Esophagus squamous epithelium (tissue), 5 donors: ENCODE data around the gene ATP5F1D. TPM values are rescaled to one million over a fixed set of nuclear protein-coding genes. Genes with fewer than 3 reads are reported as not detected.

Experiments used
- DNase-seq: peaks from one replicate; lab custom pipeline; 2025; lab: John Stamatoyannopoulos, UW
- H3K27ac ChIP-seq, 4 donors: fragments of 200-600 bp; sonication (generic); one replicate each; pipeline ENCODE4 v1.5.1; 2016 to 2019; ENCODE audit warnings: mild to moderate bottlenecking in 1 of 4
- H3K27me3 ChIP-seq, 4 donors: fragments of 200-600 bp; sonication (generic); 1 replicate in 3 of 4; 2 replicates in 1 of 4; pipeline versions ENCODE4 v1.5.1 to v1.6.0; 2017 to 2021; ENCODE audit warnings: antibody characterized with exemption in 1 of 4
- H3K36me3 ChIP-seq, 3 donors: fragments of 200-600 bp; sonication (generic); one replicate each; pipeline ENCODE4 v1.5.1; 2016 to 2019
- H3K4me1 ChIP-seq, 3 donors: fragments of 200-600 bp; sonication (generic); one replicate each; pipeline ENCODE4 v1.5.1; 2017 to 2019
- H3K4me3 ChIP-seq, 4 donors: fragments of 200-600 bp; sonication (generic); 1 replicate in 3 of 4; 2 replicates in 1 of 4; pipeline ENCODE4 v1.5.1; 2016 to 2019; ENCODE audit warnings: mild to moderate bottlenecking in 2 of 4, moderate library complexity in 1 of 4
- H3K9me3 ChIP-seq, 3 donors: fragments of 200-600 bp; sonication (generic); one replicate each; pipeline ENCODE4 v1.5.1; 2016 to 2019
- CTCF ChIP-seq, 6 experiments: fragments of 450-650 bp in 4 of 6; fragments of 200-600 bp in 2 of 6; sonication (generic) in 2 of 6; IDR thresholded peaks; one replicate each; pipeline ENCODE4 v1.5.1; 2016 to 2019; ENCODE audit warnings: antibody characterized with exemption in 6 of 6, mild to moderate bottlenecking in 4 of 6, moderate library complexity in 4 of 6
- POLR2A ChIP-seq, 4 donors: fragments of 450-650 bp; IDR thresholded peaks; one replicate each; pipeline ENCODE4 v1.6.1; 2017; ENCODE audit warnings: antibody characterized with exemption in 4 of 4, mild to moderate bottlenecking in 4 of 4, moderate library complexity in 3 of 4
- WGBS, 2 donors: methylation state at CpG; one replicate each; pipeline ENCODE4 v1.1.5; 2018; 5-methylcytosine and 5-hydroxymethylcytosine counted together
- intact Hi-C: fragments of 100-400 bp; cut with DNase I; formaldehyde crosslinking; loops from one replicate; pipeline ENCODE4 v1.15.0; 2022
- total RNA-seq, 4 donors: library from RNA; depleted of rRNA; stranded (reverse); fragments of >200 nt; gene quantifications; one replicate each; pipeline ENCODE4 v1.1.0, GENCODE V29; 2016
- donor health status: DM: yes; HTN: yes; CAD: no.

ATP5F1D gene
- total RNA-seq, 4 donors from 2014 or later: 83.4 to 171 (median 132) TPM

GRCh38 chr19:1234051-1234954 lies 7.2 kb upstream of the ATP5F1D start:
- TF ChIP-seq CTCF (IDR thresholded peaks at IDR 0.05): no peak
- TF ChIP-seq POLR2A (IDR thresholded peaks at IDR 0.05): no peak
- H3K27ac ChIP-seq: no peak overlapping the region
- DNase-seq: no peak

DNA sequence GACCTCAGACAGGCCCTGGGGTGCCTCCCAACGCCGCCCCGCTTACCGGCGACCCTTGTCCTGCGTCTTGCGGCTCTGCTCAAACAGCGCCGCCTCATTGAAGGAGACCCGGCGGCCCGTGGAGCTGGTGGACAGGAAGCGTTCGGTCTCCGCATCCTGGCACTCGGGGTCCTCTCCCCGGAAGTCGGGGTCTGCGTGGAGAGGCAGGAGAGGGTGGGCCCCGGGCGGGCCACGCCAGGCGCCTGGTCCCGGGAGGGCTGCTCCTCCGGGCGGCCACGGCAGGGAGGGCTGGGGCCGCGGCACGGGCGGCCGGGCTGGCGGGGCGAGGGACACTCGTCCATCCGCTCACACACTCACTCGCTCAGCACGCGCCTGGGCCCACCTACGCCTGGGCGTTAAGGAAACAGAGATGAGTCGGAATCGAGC lies 6.6 kb upstream of the ATP5F1D start:
- no peaks in the 10 kb centered on the region for H3K36me3 ChIP-seq
- intact Hi-C loops: no loop called here
- H3K9me3 ChIP-seq: no peaks in the 10 kb centered on the region
- TF ChIP-seq CTCF (IDR thresholded peaks at IDR 0.05) (no peak), POLR2A (IDR thresholded peaks at IDR 0.05) (no peak)
- peaks cover 0 to 13% (median 0%) of the 10 kb centered on the region in 4 donors for H3K27me3 ChIP-seq
- H3K4me1 ChIP-seq: peaks cover 34 to 86% (median 47%) of the 10 kb centered on the region in 3 donors
- no peak overlapping the region for H3K27ac ChIP-seq
- 100% methylated on average over 3 of the region's 43 CpGs; no CpG with 5 or more reads in 1 of the 2 donors for WGBS, 2 donors
- no peak overlapping the region for H3K4me3 ChIP-seq
- DNase-seq: no peak

More at GRCh38 chr19:1234051-1234954, 7.2 kb upstream of the ATP5F1D start:
- Histone ChIP-seq H3K27me3 (peaks cover 0 to 13% (median 0%) of the 10 kb centered on the region in 4 donors), H3K4me3 (no peak overlapping the region), H3K9me3 (no peaks in the 10 kb centered on the region), H3K36me3 (no peaks in the 10 kb centered on the region), H3K4me1 (peaks cover 31 to 79% (median 47%) of the 10 kb centered on the region in 3 donors)
- WGBS, 2 donors: 90 to 91% methylated on average over 4 to 9 of the region's 45 CpGs
- intact Hi-C loops: no loop called here

- H3K36me3 ChIP-seq: no peaks in the 10 kb centered on the region
- H3K9me3 ChIP-seq: no peaks in the 10 kb centered on the region
- 78% methylated on average over 12 of the region's 39 CpGs; no CpG with 5 or more reads in 1 of the 2 donors for WGBS, 2 donors
- DNase-seq: no peak
- peaks cover 39 to 92% (median 55%) of the 10 kb centered on the region in 3 donors for H3K4me1 ChIP-seq
- H3K27ac ChIP-seq: peak overlapping the region in 2 of 4 donors; percentile 9 to 69
- TF ChIP-seq POLR2A (IDR thresholded peaks at IDR 0.05) (no peak), CTCF (IDR thresholded peaks at IDR 0.05) (no peak)
- intact Hi-C loops: no loop called here
- peaks cover 0 to 13% (median 0%) of the 10 kb centered on the region in 4 donors for H3K27me3 ChIP-seq
- peak overlapping the region in 3 of 4 donors; percentile 61 to 75 (median 64) for H3K4me3 ChIP-seq
Observed at GRCh38 chr19:1235625-1236538, 5.7 kb upstream of the ATP5F1D start.

DNA sequence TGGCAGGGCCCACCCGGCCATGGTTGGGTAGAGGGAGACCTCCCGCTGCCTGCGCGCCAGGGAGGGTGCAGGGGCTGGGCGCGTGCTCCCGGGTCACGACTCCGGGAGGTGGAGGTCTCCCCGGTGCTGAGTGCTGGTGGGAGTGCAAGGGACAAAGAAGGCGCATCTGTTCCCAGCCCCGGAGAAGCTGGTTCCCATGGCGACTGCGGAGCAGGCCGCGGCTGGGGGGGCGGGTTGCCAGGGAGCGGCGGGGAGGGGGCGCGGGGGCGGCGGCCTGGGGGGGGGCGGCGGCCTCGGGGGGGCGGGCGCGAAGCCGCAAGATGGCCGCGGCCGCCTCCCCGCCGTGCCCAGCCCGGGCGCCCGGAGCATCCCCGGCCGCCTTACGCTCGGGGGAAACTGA lies 5.0 kb upstream of the ATP5F1D start:
- TF ChIP-seq POLR2A (IDR thresholded peaks at IDR 0.05) (no peak), CTCF (IDR thresholded peaks at IDR 0.05) (no peak)
- Histone ChIP-seq H3K27ac (peak overlapping the region in 3 of 4 donors; percentile 52 to 69 (median 55)), H3K36me3 (no peaks in the 10 kb centered on the region), H3K4me3 (peak overlapping the region; percentile 52 to 75 (median 62)), H3K27me3 (peaks cover 0 to 13% (median 0%) of the 10 kb centered on the region in 4 donors), H3K9me3 (no peaks in the 10 kb centered on the region), H3K4me1 (peaks cover 44 to 92% (median 60%) of the 10 kb centered on the region in 3 donors)
- no peak for DNase-seq
- WGBS, 2 donors: 0% methylated on average over 4 of the region's 42 CpGs; no CpG with 5 or more reads in 1 of the 2 donors
- intact Hi-C loops: no loop called here
